Astrocyte of the cerebellum (primary cell): ENCODE measurements around the gene RTKN.
A peak's percentile ranks its signal among the peaks of the same experiment; 100 is the strongest.

Experiments
- DNase-seq: peaks from one replicate; pipeline ENCODE4 v3.0.0-alpha.2; 2011; ENCODE audit warnings: low read depth
- H3K4me3 ChIP-seq: 2 replicates; pipeline ENCODE4 v1.5.1; 2011; ENCODE audit warnings: mild to moderate bottlenecking, low read depth, low read length, moderate library complexity
- in situ Hi-C: cut with HindIII; loops from 2 replicates; pipeline ENCODE4 v1.10.0; 2017; ENCODE audit warnings: low sequenced_read_pairs
- TF ChIP-seq, protein P1 (sequence below): IDR thresholded peaks from 2 replicates; pipeline ENCODE4 v1.5.1; 2012; ENCODE audit warnings: low read length, low read depth, moderate library complexity, mild to moderate bottlenecking; ENCODE audit errors: missing control alignments

The RTKN gene

DNA sequence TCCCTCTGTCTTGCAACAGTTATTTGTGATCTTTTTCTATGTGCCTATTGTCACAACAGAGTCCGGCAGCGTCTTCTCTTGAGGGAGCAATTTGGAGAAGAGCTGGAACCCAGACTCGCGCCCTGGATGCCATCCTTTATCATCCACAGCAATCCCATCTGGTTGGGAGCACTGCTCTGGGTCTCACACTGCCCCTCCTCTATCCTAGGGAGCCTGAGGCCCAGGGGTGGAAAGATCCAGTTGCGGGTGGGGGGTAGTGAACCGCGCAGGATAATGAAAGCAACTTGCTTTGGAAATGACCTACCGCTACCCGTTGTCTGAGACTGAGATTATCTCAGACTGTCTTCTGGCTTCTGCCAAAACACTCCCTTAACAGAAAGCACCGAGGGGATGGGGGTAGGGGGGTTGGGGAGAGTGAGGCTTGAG, 17.2 kb upstream of the RTKN start:
- TF ChIP-seq, protein P1, sequence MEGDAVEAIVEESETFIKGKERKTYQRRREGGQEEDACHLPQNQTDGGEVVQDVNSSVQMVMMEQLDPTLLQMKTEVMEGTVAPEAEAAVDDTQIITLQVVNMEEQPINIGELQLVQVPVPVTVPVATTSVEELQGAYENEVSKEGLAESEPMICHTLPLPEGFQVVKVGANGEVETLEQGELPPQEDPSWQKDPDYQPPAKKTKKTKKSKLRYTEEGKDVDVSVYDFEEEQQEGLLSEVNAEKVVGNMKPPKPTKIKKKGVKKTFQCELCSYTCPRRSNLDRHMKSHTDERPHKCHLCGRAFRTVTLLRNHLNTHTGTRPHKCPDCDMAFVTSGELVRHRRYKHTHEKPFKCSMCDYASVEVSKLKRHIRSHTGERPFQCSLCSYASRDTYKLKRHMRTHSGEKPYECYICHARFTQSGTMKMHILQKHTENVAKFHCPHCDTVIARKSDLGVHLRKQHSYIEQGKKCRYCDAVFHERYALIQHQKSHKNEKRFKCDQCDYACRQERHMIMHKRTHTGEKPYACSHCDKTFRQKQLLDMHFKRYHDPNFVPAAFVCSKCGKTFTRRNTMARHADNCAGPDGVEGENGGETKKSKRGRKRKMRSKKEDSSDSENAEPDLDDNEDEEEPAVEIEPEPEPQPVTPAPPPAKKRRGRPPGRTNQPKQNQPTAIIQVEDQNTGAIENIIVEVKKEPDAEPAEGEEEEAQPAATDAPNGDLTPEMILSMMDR, result no peak
- DNase-seq, result no peak
- in situ Hi-C loops, result no loop called here
- peak overlapping the region; percentile 62 for H3K4me3 ChIP-seq

DNA sequence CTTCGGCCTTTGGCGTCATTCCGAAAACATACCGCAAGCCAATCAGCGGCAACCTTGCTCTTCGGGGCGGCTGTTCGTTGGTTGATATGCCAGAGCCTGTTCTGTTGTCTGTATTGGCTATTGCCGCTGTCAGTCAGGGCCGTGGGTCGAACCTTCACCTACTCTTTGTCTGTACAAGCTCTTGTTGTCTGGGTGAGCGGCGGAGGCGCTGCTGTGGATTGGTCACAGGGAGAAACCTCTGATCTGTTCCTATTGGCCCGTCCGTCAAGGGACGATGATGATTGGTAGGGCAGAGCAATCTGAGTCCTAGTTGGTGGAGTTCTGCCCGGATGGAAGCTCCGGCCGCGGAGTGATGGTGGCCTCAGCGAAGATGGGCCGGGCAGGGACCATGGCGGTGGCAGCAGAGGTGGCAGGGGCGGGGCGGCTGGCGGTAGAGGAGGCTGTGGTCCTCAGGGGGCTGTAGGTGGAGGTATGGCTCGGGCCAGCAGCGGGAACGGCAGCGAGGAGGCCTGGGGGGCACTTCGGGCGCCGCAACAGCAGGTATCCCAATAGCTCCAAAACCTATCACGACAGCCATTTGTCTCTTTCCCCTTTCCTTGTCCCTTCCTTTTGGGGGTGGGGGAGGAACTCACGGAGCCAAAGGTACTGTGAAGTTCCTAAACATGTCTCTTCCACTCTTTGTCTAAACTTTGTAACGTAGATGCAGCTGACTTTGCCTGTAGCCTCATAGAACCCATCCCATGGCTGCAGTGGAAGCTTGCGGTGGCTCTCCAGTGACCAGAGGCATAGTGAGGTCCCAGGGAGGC, 16.6 kb upstream of the RTKN start, which contains the start of gene WBP1:
WBP1 (plus strand) TSS at position 307 of the 806 bp plus-strand sequence; CDS start at position 472, 165 bp downstream.
- H3K4me3 ChIP-seq, result peak within 1 kb of the TSS; percentile 62
- DNase-seq, result peak; percentile 100
- TF ChIP-seq, protein P1, result no peak
- in situ Hi-C loops, result no loop called here

DNA sequence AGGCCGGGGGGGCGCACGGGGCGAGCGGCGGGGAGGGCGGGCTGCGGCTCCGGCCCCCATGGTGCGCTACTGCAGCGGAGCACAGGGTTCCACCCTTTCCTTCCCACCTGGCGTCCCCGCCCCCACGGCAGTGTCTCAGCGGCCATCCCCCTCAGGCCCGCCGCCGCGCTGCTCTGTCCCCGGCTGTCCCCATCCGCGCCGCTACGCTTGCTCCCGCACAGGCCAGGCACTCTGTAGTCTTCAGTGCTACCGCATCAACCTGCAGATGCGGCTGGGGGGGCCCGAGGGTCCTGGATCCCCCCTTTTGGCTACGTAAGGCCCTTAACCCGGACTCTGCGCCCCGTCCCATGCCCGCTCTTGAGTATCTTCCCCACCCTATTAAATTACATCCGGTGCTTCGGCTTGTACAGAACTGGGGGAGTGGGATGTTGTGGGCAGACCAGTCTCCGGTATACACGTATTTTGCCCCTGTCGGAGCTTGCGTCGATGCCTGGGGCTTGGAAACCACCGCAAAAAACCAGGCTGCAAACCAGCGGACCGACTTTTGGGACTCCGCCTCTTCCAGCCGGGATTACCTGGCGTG, 15.9 kb upstream of the RTKN start:
- DNase-seq, result no peak
- H3K4me3 ChIP-seq, result peak overlapping the region; percentile 62
- in situ Hi-C loops, result no loop called here
- TF ChIP-seq, protein P1, result no peak

DNA sequence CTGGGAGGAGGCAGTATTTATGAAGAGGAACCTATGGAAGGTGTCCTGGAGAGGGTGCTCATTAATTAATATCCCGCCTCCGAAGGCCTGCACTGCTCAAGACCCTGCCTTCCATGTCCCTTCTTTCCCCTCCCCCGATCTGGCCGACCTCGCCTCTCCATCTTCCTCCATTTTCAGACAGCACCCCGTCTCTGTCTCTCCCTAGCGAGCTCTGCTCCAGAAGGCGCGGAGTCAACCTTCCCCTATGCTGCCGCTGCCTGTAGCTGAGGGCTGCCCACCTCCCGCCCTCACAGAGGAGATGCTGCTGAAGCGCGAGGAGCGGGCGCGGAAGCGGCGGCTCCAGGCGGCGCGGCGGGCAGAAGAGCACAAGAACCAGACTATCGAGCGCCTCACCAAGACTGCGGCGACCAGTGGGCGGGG, 15.4 kb upstream of the RTKN start:
- TF ChIP-seq, protein P1, result no peak
- DNase-seq, result no peak
- in situ Hi-C loops, result no loop called here
- peak overlapping the region; percentile 62 for H3K4me3 ChIP-seq

DNA sequence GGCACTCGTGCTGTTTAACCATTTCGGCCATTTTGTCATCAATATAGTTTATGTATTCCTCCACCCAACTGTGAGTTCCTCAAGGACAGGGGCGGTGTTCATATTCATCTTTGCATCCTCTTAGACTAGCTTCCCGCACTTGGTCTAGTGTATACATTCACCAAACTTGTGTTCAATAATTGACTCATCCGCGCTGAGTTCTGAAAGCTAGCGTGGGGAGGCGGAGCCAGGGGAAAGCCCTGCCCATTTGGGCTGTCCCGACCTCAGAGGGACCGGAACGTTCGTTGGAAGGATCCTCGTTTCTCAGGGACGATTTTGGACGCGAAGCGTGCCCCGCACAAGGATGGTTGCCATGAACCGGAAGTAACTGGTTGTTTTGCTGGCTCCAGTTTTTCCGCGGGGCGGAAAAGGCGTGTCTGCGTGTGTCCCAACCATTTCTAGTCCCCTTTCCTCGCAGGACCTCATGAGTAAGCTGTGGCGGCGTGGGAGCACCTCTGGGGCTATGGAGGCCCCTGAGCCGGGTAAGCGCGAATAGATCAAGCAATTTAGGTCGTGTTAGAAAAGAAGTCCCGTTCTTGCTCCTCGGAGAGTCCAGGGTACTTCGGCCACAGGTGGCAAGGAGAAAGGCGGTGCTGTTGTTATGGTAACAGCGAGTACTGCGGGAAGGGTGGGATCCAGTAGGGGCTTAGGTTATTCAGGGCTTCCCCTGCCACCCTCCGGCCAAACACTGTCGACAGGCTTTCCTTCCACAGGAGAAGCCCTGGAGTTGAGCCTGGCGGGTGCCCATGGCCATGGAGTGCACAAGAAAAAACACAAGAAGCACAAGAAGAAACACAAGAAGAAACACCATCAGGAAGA, 13.1 kb upstream of the RTKN start, which contains the start of gene INO80B:
INO80B (plus strand) TSS at position 434 of the 858 bp plus-strand sequence; CDS start at position 464, 30 bp downstream.
- peak within 1 kb of the TSS; percentile 88 for H3K4me3 ChIP-seq
- TF ChIP-seq, protein P1, result no peak
- in situ Hi-C loops, result no loop called here
- DNase-seq, result peak; percentile 97

DNA sequence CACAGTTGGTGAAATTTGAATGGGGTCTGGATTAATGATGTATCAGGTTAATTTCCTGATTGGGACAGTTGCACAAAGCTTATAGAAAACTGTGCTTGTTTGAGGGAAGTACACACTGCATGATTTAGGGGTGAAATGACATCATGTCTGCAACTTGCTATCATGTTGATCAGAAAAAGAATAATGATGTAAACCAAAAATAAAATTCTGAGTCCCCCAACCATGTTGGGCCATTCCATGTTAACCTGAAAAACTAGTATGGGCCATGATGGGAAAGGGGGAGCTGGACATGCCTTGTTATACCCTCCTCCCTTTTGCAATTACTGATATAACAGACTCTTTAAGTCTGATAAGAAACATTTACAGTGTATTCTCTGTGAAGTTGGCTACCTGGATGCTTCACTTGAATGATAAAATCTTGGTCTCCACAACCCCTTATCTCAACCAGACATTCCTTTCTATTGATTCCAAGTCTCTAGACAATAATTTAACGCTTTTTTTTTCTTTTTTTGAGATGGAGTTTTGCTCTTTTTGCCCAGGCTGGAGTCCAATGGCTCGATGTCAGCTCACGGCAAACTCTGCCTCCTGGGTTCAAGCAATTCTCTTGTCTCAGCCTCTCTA, 8.9 kb upstream of the RTKN start:
- TF ChIP-seq, protein P1, result no peak

More for the DNA sequence above, 8.9 kb upstream of the RTKN start:
- H3K4me3 ChIP-seq, result no peak overlapping the region
- in situ Hi-C loops, result no loop called here
- no peak for DNase-seq
